ENCODE measurements around the gene RFFL. TPM values are rescaled to one million over a fixed set of nuclear protein-coding genes. Genes with fewer than 3 reads are reported as not detected.

The RFFL gene
- total and polyA plus RNA-seq, 2 donors from 2014 or later = 15.7 to 29.0 TPM

- Histone ChIP-seq H3K9me3 (ENCODE audit: control insufficient read depth in 2 of 3, insufficient read depth in 1 of 3, low read length in 3 of 3) (no peaks in the 10 kb centered on the region), H3K27me3 (ENCODE audit: control insufficient read depth, insufficient read depth, low read length) (no peaks in the 10 kb centered on the region), H3K9ac (ENCODE audit: low read length in 3 of 3) (no peak overlapping the region), H3K27ac (ENCODE audit: low read depth in 2 of 2, low read length in 2 of 2) (peak overlapping the region; percentile 11 to 48), H3K4me3 (ENCODE audit: low read length in 3 of 3) (peak overlapping the region in 2 of 3 donors; percentile 13 to 28), H3K36me3 (ENCODE audit: control insufficient read depth in 2 of 3, insufficient read depth in 3 of 3, low read length in 3 of 3) (no peaks in the 10 kb centered on the region), H3K4me1 (ENCODE audit: control insufficient read depth in 2 of 3, insufficient read depth in 2 of 3, low read depth in 1 of 3, low read length in 3 of 3) (peaks cover 0 to 24% (median 8%) of the 10 kb centered on the region in 3 donors)
- intact Hi-C loops (cut with DNase I) = no loop called here
- TF ChIP-seq CTCF (IDR thresholded peaks at IDR 0.05; ENCODE audit: borderline replicate concordance, extremely low read depth, insufficient read depth) = no peak
- DNase-seq (no peak), FAIRE-seq (no peak)
Measured at GRCh38 chr17:35051579-35052240, 11.8 kb downstream of the RFFL start.

GRCh38 chr17:35051183-35051578, 12.3 kb downstream of the RFFL start:
- Histone ChIP-seq H3K9ac (ENCODE audit: low read length in 3 of 3) (no peak overlapping the region), H3K27me3 (ENCODE audit: control insufficient read depth, insufficient read depth, low read length) (no peaks in the 10 kb centered on the region), H3K36me3 (ENCODE audit: control insufficient read depth in 2 of 3, insufficient read depth in 3 of 3, low read length in 3 of 3) (no peaks in the 10 kb centered on the region), H3K9me3 (ENCODE audit: control insufficient read depth in 2 of 3, insufficient read depth in 1 of 3, low read length in 3 of 3) (no peaks in the 10 kb centered on the region), H3K27ac (ENCODE audit: low read depth in 2 of 2, low read length in 2 of 2) (peak overlapping the region; percentile 11 to 48), H3K4me3 (ENCODE audit: low read length in 3 of 3) (peak overlapping the region in 2 of 3 donors; percentile 13 to 28), H3K4me1 (ENCODE audit: control insufficient read depth in 2 of 3, insufficient read depth in 2 of 3, low read depth in 1 of 3, low read length in 3 of 3) (peaks cover 0 to 24% (median 8%) of the 10 kb centered on the region in 3 donors)
- intact Hi-C loops (cut with DNase I) = no loop called here
- no peak for TF ChIP-seq CTCF (IDR thresholded peaks at IDR 0.05; ENCODE audit: borderline replicate concordance, extremely low read depth, insufficient read depth)
- no peak for FAIRE-seq
- DNase-seq = no peak

- no peaks in the 10 kb centered on the region for H3K27me3 ChIP-seq (ENCODE audit: control insufficient read depth, insufficient read depth, low read length)
- H3K36me3 ChIP-seq (ENCODE audit: control insufficient read depth in 2 of 3, insufficient read depth in 3 of 3, low read length in 3 of 3) = no peaks in the 10 kb centered on the region
- H3K9me3 ChIP-seq (ENCODE audit: control insufficient read depth in 2 of 3, insufficient read depth in 1 of 3, low read length in 3 of 3) = no peaks in the 10 kb centered on the region
- no peak overlapping the region for H3K27ac ChIP-seq (ENCODE audit: low read depth in 2 of 2, low read length in 2 of 2)
- no peak overlapping the region for H3K4me3 ChIP-seq (ENCODE audit: low read length in 3 of 3)
- intact Hi-C loops (cut with DNase I) = no loop called here
- peaks cover 0 to 24% (median 8%) of the 10 kb centered on the region in 3 donors for H3K4me1 ChIP-seq (ENCODE audit: control insufficient read depth in 2 of 3, insufficient read depth in 2 of 3, low read depth in 1 of 3, low read length in 3 of 3)
- no peak for DNase-seq
- FAIRE-seq = no peak
- no peak for TF ChIP-seq CTCF (IDR thresholded peaks at IDR 0.05; ENCODE audit: borderline replicate concordance, extremely low read depth, insufficient read depth)
- no peak overlapping the region for H3K9ac ChIP-seq (ENCODE audit: low read length in 3 of 3)
Measured at GRCh38 chr17:35050170-35050569, 13.3 kb downstream of the RFFL start.
